Stimulated activated naive B cell treated with anti-CD40 and anti-IgM and Interleukin-4, amounts not matched to agents 10 μg/mL and 1 μg/mL and 100 μg/mL, for 72 hours (primary cell): ENCODE data around the gene ZNF514.

Experiments
- ATAC-seq, 2 donors: fragments of 150-1000 bp; cut with Tn5 transposase; replicated peaks; 2 replicates each; pipeline ENCODE4 v1.10.0; 2021; ENCODE audit warnings: moderate library complexity in 1 of 2
- DNase-seq: peaks from one replicate; pipeline ENCODE4 v3.0.0; 2021
- H3K27ac Mint-ChIP-seq: one replicate; pipeline ENCODE4 v1.8.0; 2022; ENCODE audit warnings: mild to moderate bottlenecking, mixed read lengths
- H3K27me3 Mint-ChIP-seq, 2 donors: one replicate each; pipeline ENCODE4 v1.8.0; 2022; ENCODE audit warnings: mixed read lengths in 2 of 2
- H3K36me3 Mint-ChIP-seq, 2 donors: one replicate each; pipeline ENCODE4 v1.8.0; 2022; ENCODE audit warnings: mixed read lengths in 2 of 2, mild to moderate bottlenecking in 1 of 2
- H3K4me1 Mint-ChIP-seq, 2 donors: one replicate each; pipeline ENCODE4 v1.8.0; 2022; ENCODE audit warnings: mixed read lengths in 2 of 2, mild to moderate bottlenecking in 1 of 2
- H3K4me3 Mint-ChIP-seq, 2 donors: one replicate each; pipeline ENCODE4 v1.8.0; 2022; ENCODE audit warnings: mild to moderate bottlenecking in 2 of 2, mixed read lengths in 2 of 2, moderate library complexity in 1 of 2
- H3K9me3 Mint-ChIP-seq, 2 donors: one replicate each; pipeline ENCODE4 v1.8.0; 2022; ENCODE audit warnings: mixed read lengths in 2 of 2, mild to moderate bottlenecking in 1 of 2

The ZNF514 gene

DNA sequence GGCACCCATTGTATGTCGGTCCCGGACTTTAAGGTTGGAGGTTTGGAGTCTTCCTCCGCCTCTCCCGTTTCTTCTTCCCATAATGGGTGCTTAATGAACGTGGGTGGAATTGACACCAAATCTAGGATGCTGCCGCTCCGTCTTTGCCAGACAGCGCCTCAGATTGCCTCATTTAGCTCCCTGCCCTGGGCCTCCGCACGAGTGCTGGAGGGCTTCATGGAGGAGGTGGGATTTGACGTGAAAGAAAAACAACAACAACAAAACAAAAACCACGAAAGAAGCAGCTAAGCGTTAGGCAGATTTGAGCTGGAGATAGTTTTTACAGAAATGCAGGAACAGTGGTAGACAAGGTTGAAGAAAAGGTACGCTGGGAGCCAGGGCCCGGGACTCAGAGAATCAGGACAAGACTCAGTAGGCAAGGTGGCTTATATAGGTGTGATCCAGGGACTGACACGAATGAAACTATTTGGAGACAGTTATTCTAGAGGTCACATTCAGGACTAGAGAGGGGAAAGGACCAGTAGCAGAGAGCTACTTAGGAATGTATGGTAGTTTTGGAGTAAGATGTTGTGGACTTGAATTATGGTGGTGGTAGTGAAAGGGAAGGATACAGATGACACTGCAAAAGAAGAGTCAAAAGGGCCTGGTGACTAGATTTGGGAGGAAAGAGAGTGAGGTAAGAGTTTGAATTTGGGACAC is 6.6 kb upstream of the ZNF514 start:
- DNase-seq (no peak), ATAC-seq (peak in 1 of 2 donors; percentile 7)
- H3K4me3 Mint-ChIP-seq, result peak overlapping the region; percentile 98 to 100
- H3K9me3 Mint-ChIP-seq, result no peaks in the 10 kb centered on the region
- no peaks in the 10 kb centered on the region for H3K27me3 Mint-ChIP-seq
- peak overlapping the region; percentile 100 for H3K27ac Mint-ChIP-seq
- peaks cover 24 to 46% of the 10 kb centered on the region in 2 donors for H3K4me1 Mint-ChIP-seq
- H3K36me3 Mint-ChIP-seq, result peaks cover 4 to 23% of the 10 kb centered on the region in 2 donors

- Mint-ChIP-seq H3K9me3 (no peaks in the 10 kb centered on the region), H3K4me3 (peak within 1 kb of the TSS; percentile 98 to 100), H3K4me1 (peaks cover 24 to 46% of the 10 kb centered on the region in 2 donors), H3K27ac (peak within 1 kb of the TSS; percentile 100), H3K36me3 (peaks cover 4 to 20% of the 10 kb centered on the region in 2 donors), H3K27me3 (no peaks in the 10 kb centered on the region)
- ATAC-seq (peak; percentile 95 to 97), DNase-seq (peak; percentile 93)
Observed at GRCh38 chr2:95165371-95166064, 5.9 kb upstream of the ZNF514 start, which contains the start of gene ZNF2. TSS of gene ZNF2 (plus strand) at chr2:95165809. CDS start at chr2:95176227, 10,418 bp downstream.

DNA sequence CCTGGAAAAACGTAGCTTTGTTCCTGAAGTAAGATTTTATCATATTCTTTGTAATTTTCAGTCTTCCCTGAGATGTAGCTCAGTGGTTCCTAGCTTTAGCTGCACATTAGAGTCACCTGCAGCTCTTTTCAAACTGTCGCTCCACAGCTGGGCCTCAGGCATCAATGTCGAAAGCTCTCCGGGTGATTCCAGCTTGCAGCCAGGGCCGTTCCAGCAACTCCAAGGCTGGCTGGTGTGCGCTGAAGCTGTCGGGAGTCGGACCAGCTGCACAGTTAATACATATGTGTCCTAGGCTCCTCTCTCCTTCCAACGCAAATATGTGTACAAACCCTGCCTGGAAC is 5.4 kb upstream of the ZNF514 start:
- no peaks in the 10 kb centered on the region for H3K9me3 Mint-ChIP-seq
- peak overlapping the region; percentile 100 for H3K27ac Mint-ChIP-seq
- H3K36me3 Mint-ChIP-seq, result peaks cover 4 to 20% of the 10 kb centered on the region in 2 donors
- DNase-seq, result no peak
- H3K4me1 Mint-ChIP-seq, result peaks cover 24 to 46% of the 10 kb centered on the region in 2 donors
- ATAC-seq, result peak; percentile 27 to 30
- no peaks in the 10 kb centered on the region for H3K27me3 Mint-ChIP-seq
- peak overlapping the region; percentile 98 to 100 for H3K4me3 Mint-ChIP-seq

GRCh38 chr2:95158891-95159619 is 593 bp downstream of the ZNF514 start:
- peak overlapping the region; percentile 84 for H3K27ac Mint-ChIP-seq
- peaks cover 11 to 20% of the 10 kb centered on the region in 2 donors for H3K4me1 Mint-ChIP-seq
- peaks cover 8 to 11% of the 10 kb centered on the region in 2 donors for H3K9me3 Mint-ChIP-seq
- H3K4me3 Mint-ChIP-seq, result peak overlapping the region; percentile 90 to 91
- H3K36me3 Mint-ChIP-seq, result peaks cover 28 to 37% of the 10 kb centered on the region in 2 donors
- ATAC-seq, result peak; percentile 74 to 79
- no peaks in the 10 kb centered on the region for H3K27me3 Mint-ChIP-seq
- DNase-seq, result peak; percentile 11

GRCh38 chr2:95158441-95158840 is 1.2 kb downstream of the ZNF514 start:
- peaks cover 33 to 43% of the 10 kb centered on the region in 2 donors for H3K36me3 Mint-ChIP-seq
- H3K4me1 Mint-ChIP-seq, result peaks cover 11 to 14% of the 10 kb centered on the region in 2 donors
- no peaks in the 10 kb centered on the region for H3K27me3 Mint-ChIP-seq
- ATAC-seq (no peak), DNase-seq (no peak)
- peak overlapping the region; percentile 90 to 91 for H3K4me3 Mint-ChIP-seq
- peaks cover 10 to 12% of the 10 kb centered on the region in 2 donors for H3K9me3 Mint-ChIP-seq
- H3K27ac Mint-ChIP-seq, result no peak overlapping the region

DNA sequence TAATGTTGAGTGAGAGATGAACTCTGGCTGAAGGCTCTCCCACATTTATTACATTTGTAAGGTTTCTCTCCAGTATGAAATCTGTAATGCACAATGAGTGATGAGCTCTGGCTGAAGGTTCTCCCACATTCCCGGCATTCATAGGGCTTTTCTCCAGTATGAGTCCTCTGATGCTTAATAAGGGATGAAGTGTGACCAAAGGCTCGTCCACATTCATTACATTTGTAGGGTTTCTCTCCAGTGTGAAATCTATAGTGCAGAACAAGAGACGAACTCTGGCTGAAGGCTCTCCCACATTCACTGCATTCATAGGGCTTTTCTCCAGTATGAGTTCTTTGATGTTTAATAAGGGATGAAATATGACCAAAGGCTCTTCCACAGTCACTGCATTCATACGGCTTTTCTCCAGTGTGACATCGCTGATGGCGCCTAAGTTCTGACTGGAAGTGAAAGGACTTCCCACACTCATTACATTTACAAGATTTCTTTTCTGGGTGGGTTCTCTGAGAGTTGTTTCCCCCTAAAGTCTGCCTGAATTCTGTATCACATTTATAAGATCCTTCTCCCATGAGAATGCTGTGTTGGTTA is 10.2 kb downstream of the ZNF514 start:
- Mint-ChIP-seq H3K9me3 (peaks cover 53 to 54% of the 10 kb centered on the region in 2 donors), H3K36me3 (peaks cover 81 to 93% of the 10 kb centered on the region in 2 donors), H3K4me3 (no peak overlapping the region), H3K27me3 (no peaks in the 10 kb centered on the region), H3K27ac (no peak overlapping the region), H3K4me1 (no peaks in the 10 kb centered on the region)
- DNase-seq, result no peak
- no peak for ATAC-seq

DNA sequence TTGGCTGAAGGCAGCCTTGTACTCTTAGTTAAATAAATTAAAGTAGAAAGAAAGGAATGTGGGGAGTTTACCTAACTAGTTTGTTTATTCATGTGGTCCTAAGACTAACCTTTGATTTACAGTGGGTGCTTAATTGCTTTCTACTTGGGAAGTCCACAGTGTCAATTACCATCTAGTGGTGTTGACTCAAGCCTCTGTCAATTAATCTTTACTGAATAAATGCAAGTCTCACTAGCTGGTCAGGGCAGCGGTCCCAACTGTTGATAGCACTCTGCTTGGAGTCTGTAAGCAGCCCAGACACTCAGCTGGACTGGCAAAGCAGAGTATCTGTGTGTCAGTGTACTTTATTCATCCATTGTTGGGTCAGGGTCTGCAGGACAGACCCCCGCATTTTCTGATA is 15.8 kb downstream of the ZNF514 start:
- H3K4me1 Mint-ChIP-seq, result peaks cover 0 to 1% of the 10 kb centered on the region in 2 donors
- no peak for DNase-seq
- no peak for ATAC-seq
- no peak overlapping the region for H3K4me3 Mint-ChIP-seq
- H3K9me3 Mint-ChIP-seq, result peaks cover 28 to 43% of the 10 kb centered on the region in 2 donors
- H3K27ac Mint-ChIP-seq, result no peak overlapping the region
- H3K36me3 Mint-ChIP-seq, result peaks cover 51 to 71% of the 10 kb centered on the region in 2 donors
- H3K27me3 Mint-ChIP-seq, result no peaks in the 10 kb centered on the region

DNA sequence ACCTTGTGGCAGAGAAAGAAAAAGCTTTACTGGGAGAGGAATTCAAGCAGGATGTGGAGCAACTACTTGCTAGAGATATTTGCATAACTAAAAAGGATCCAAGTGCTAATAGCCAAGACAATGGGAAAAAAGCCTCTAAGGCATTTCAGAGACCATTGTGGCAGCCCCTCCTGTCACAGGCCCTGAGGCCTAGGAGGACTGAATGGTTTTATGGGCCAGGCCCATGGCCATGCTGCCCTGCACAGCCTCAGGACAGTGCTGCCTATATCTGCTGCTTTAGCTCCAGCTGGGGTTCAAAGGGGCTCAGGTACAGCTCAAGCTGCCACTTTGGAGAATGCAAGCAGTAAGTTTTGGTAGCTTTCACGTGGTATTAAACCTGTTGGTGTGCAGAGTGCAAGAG is 20.9 kb downstream of the ZNF514 start:
- H3K4me1 Mint-ChIP-seq, result peaks cover 0 to 1% of the 10 kb centered on the region in 2 donors
- no peak for ATAC-seq
- no peaks in the 10 kb centered on the region for H3K27me3 Mint-ChIP-seq
- H3K27ac Mint-ChIP-seq, result no peak overlapping the region
- peaks cover 24 to 46% of the 10 kb centered on the region in 2 donors for H3K36me3 Mint-ChIP-seq
- H3K4me3 Mint-ChIP-seq, result no peak overlapping the region
- DNase-seq, result no peak
- H3K9me3 Mint-ChIP-seq, result peaks cover 25 to 28% of the 10 kb centered on the region in 2 donors

DNA sequence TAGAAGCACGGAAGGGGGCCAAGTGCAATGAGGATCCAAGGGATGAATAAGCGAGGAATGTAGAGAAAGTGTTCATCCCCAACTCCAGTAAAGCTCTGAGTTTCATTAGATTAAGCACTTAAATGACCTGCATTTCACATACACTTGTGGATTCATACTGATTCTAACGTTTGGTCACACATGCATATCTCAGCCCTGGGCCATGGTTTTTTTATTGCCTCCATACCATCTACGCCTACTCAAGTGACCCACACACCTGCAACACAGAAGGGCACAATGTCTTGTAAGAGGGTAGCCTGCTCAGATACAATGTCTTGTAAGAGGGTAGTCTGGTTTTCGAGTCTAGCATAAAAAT is 37.5 kb downstream of the ZNF514 start:
- ATAC-seq, result peak; percentile 10 to 12

GRCh38 chr2:95121407-95122196 is 38.0 kb downstream of the ZNF514 start, which contains the start of gene MRPS5:
TSS of gene MRPS5 (minus strand) at chr2:95121808. CDS start at chr2:95121791, 17 bp downstream.
- H3K4me1 Mint-ChIP-seq, result peaks cover 27 to 40% of the 10 kb centered on the region in 2 donors
- peaks cover 0 to 3% of the 10 kb centered on the region in 2 donors for H3K27me3 Mint-ChIP-seq
- peaks cover 12 to 23% of the 10 kb centered on the region in 2 donors for H3K36me3 Mint-ChIP-seq
- no peaks in the 10 kb centered on the region for H3K9me3 Mint-ChIP-seq
- DNase-seq (peak; percentile 85), ATAC-seq (peak; percentile 93 to 97)
- peak within 1 kb of the TSS; percentile 97 to 99 for H3K4me3 Mint-ChIP-seq
- H3K27ac Mint-ChIP-seq, result peak within 1 kb of the TSS; percentile 96

More for the DNA sequence above, 37.5 kb downstream of the ZNF514 start:
- Mint-ChIP-seq H3K36me3 (peaks cover 10 to 21% of the 10 kb centered on the region in 2 donors), H3K27me3 (peaks cover 0 to 5% of the 10 kb centered on the region in 2 donors), H3K4me1 (peaks cover 25 to 40% of the 10 kb centered on the region in 2 donors), H3K27ac (peak overlapping the region; percentile 96), H3K4me3 (peak overlapping the region; percentile 97 to 99), H3K9me3 (no peaks in the 10 kb centered on the region)
- no peak for DNase-seq

DNA sequence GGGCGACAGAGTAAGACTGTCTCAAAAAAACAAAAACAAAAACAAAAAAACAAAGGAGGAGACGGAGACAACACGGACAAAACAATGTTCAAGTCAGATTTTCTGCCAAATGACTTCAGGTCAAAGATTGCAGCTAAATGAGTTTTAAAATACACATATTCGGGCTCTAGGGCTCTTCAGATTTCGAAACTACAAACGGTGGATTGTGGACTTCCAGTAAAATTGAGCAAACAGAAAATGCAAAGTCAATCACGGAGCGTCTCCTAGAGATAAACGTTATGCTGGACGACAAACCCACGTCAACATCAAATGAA is 38.6 kb downstream of the ZNF514 start:
- Mint-ChIP-seq H3K36me3 (peaks cover 13 to 23% of the 10 kb centered on the region in 2 donors), H3K4me1 (peaks cover 27 to 40% of the 10 kb centered on the region in 2 donors), H3K27ac (peak overlapping the region; percentile 96), H3K27me3 (no peaks in the 10 kb centered on the region), H3K4me3 (peak overlapping the region; percentile 97 to 99), H3K9me3 (no peaks in the 10 kb centered on the region)
- no peak for DNase-seq
- ATAC-seq, result no peak

GRCh38 chr2:95115418-95115817 is 44.2 kb downstream of the ZNF514 start:
- no peak overlapping the region for H3K4me3 Mint-ChIP-seq
- no peak overlapping the region for H3K27ac Mint-ChIP-seq
- ATAC-seq (peak; percentile 98 to 99), DNase-seq (peak; percentile 45)
- H3K9me3 Mint-ChIP-seq, result no peaks in the 10 kb centered on the region
- no peaks in the 10 kb centered on the region for H3K27me3 Mint-ChIP-seq
- H3K36me3 Mint-ChIP-seq, result peaks cover 27 to 36% of the 10 kb centered on the region in 2 donors
- peaks cover 22 to 26% of the 10 kb centered on the region in 2 donors for H3K4me1 Mint-ChIP-seq

- DNase-seq, result no peak
- ATAC-seq, result no peak
- Mint-ChIP-seq H3K27me3 (no peaks in the 10 kb centered on the region), H3K4me3 (no peak overlapping the region), H3K9me3 (no peaks in the 10 kb centered on the region), H3K36me3 (peaks cover 33 to 40% of the 10 kb centered on the region in 2 donors), H3K27ac (no peak overlapping the region), H3K4me1 (peaks cover 11 to 13% of the 10 kb centered on the region in 2 donors)
Observed at GRCh38 chr2:95113464-95113863, 46.2 kb downstream of the ZNF514 start.
